ENCODE results near the gene MBLAC1.

DNA sequence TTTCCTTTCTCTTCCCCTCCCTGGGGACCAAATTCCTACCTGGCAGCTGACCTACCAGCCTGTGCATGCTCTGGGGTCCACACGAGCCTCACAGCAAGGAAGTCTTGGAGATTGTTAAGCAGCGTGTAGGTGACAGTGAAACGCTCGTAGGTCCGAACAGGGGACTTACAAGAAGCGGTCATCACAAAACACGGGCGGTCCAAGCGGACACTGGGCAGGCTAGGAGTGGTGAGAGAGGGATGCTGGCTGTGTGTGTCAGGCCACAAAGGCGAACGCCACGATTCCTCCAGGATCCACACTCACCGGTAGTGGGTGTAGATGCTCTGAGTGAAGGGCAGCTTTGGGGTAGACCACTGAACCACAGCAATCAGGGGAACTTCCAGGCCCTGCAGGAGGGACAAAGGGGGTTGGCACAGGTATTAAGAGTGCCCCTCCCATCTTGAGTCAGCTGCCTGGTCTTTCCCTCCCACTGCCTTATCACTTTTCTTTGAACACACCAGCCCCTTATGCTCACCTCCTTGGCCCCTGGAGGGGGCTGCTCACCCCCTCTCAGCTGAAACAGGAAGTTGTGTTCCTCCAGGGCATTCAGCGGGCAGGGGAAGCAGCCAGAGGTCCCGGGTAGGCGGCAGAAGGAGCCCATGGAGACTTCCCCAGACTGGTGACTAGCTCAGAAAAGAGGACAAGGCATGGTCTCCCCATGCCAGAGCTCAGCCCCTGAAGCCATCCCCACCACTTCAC lies 29.7 kb downstream of the MBLAC1 start:
- TF ChIP-seq, protein P1, sequence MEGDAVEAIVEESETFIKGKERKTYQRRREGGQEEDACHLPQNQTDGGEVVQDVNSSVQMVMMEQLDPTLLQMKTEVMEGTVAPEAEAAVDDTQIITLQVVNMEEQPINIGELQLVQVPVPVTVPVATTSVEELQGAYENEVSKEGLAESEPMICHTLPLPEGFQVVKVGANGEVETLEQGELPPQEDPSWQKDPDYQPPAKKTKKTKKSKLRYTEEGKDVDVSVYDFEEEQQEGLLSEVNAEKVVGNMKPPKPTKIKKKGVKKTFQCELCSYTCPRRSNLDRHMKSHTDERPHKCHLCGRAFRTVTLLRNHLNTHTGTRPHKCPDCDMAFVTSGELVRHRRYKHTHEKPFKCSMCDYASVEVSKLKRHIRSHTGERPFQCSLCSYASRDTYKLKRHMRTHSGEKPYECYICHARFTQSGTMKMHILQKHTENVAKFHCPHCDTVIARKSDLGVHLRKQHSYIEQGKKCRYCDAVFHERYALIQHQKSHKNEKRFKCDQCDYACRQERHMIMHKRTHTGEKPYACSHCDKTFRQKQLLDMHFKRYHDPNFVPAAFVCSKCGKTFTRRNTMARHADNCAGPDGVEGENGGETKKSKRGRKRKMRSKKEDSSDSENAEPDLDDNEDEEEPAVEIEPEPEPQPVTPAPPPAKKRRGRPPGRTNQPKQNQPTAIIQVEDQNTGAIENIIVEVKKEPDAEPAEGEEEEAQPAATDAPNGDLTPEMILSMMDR (IDR thresholded peaks at IDR 0.05): no peak
- no peak for TF ChIP-seq EP300 (IDR thresholded peaks at IDR 0.05)
